Smooth muscle cell (in vitro differentiated cells): ENCODE results near the gene RNF181. TPM values are rescaled to one million over a fixed set of nuclear protein-coding genes. Genes with fewer than 3 reads are reported as not detected.

Source experiments
- DNase-seq: peaks from one replicate; lab custom pipeline; 2025; ENCODE audit not compliant: unreplicated experiment; lab: John Stamatoyannopoulos, UW
- H2AFZ ChIP-seq: fragments of 200-600 bp; sonication (generic); 2 replicates; pipeline ENCODE4 v1.6.0; 2016; ENCODE audit warnings: antibody characterized with exemption, low read depth, mild to moderate bottlenecking
- H3F3A ChIP-seq: fragments of 200-600 bp; sonication (generic); 2 replicates; pipeline ENCODE4 v1.6.0; 2017; ENCODE audit warnings: antibody characterized with exemption, low read depth
- H3K27ac ChIP-seq: fragments of 200-600 bp; sonication (generic); 2 replicates; pipeline ENCODE4 v1.5.1; 2016; ENCODE audit warnings: low read depth, mild to moderate bottlenecking
- H3K27me3 ChIP-seq: fragments of 200-600 bp; sonication (generic); 2 replicates; pipeline ENCODE4 v1.6.1; 2016; ENCODE audit warnings: low read depth, mild to moderate bottlenecking
- H3K36me3 ChIP-seq: fragments of 200-600 bp; sonication (generic); 2 replicates; pipeline ENCODE4 v1.5.1; 2016; ENCODE audit warnings: low read depth
- H3K4me1 ChIP-seq: fragments of 200-600 bp; sonication (generic); 2 replicates; pipeline ENCODE4 v1.5.1; 2016; ENCODE audit warnings: low read depth
- H3K4me2 ChIP-seq: fragments of 200-600 bp; sonication (generic); 2 replicates; pipeline ENCODE4 v1.6.0; 2016; ENCODE audit warnings: mild to moderate bottlenecking
- H3K4me3 ChIP-seq: fragments of 200-600 bp; sonication (generic); 2 replicates; pipeline ENCODE4 v1.5.1; 2016; ENCODE audit warnings: mild to moderate bottlenecking
- H3K79me2 ChIP-seq: fragments of 200-600 bp; sonication (generic); 2 replicates; pipeline ENCODE4 v1.6.0; 2016; ENCODE audit warnings: low read depth, mild to moderate bottlenecking
- H3K9ac ChIP-seq: fragments of 200-600 bp; sonication (generic); 2 replicates; pipeline ENCODE4 v1.6.0; 2016; ENCODE audit warnings: low read depth
- H3K9me3 ChIP-seq: fragments of 200-600 bp; sonication (generic); replicated peaks from 2 replicates; pipeline ENCODE4 v1.5.1; 2016; ENCODE audit warnings: low read depth
- H4K20me1 ChIP-seq: fragments of 200-600 bp; sonication (generic); 2 replicates; pipeline ENCODE4 v1.6.0; 2016; ENCODE audit warnings: low read depth
- CTCF ChIP-seq: fragments of 200-600 bp; sonication (generic); IDR thresholded peaks from 2 replicates; pipeline ENCODE4 v1.5.1; 2017; ENCODE audit warnings: borderline replicate concordance, mild to moderate bottlenecking, antibody characterized with exemption; ENCODE audit not compliant: insufficient read depth, poor library complexity, severe bottlenecking
- WGBS: methylation state at CpG from one replicate; pipeline ENCODE4 v1.1.7; 2016; ENCODE audit warnings: low lambda C conversion rate; 5-methylcytosine and 5-hydroxymethylcytosine counted together
- polyA plus RNA-seq: library from polyadenylated mRNA; unstranded; fragments of >200 nt; fragmentation: Nextera tagmentation; extraction: Ambion mirVana; gene quantifications from 2 replicates; pipeline ENCODE4 v1.2.1, GENCODE V29; 2016
- total RNA-seq: library from RNA; depleted of rRNA; stranded (reverse); fragments of >200 nt; gene quantifications from 2 replicates; pipeline ENCODE4 v1.2.3, GENCODE V29; 2014

Gene RNF181
- 167 and 195 TPM in 2 replicates for total RNA-seq
- 316 and 328 TPM in 2 replicates for polyA plus RNA-seq

- peak within 1 kb of the TSS; percentile 80 for H3K27ac ChIP-seq
- peak; percentile 68 for DNase-seq
- H3K4me2 ChIP-seq = peak within 1 kb of the TSS; percentile 86
- H3K36me3 ChIP-seq = no peaks in the 10 kb centered on the region
- peaks cover 9% of the 10 kb centered on the region for H3K4me1 ChIP-seq
- TF ChIP-seq CTCF = no peak
- peaks cover 15% of the 10 kb centered on the region for H4K20me1 ChIP-seq
- peak within 1 kb of the TSS; percentile 82 for H3K9ac ChIP-seq
- no peaks in the 10 kb centered on the region for H3K9me3 ChIP-seq
- H3K79me2 ChIP-seq = peaks cover 18% of the 10 kb centered on the region
- peak within 1 kb of the TSS; percentile 64 for H2AFZ ChIP-seq
- WGBS = under 1% methylated on average over 47 of the region's 47 CpGs
- no peaks in the 10 kb centered on the region for H3K27me3 ChIP-seq
- H3K4me3 ChIP-seq = peak within 1 kb of the TSS; percentile 66
- peaks cover 7% of the 10 kb centered on the region for H3F3A ChIP-seq
Observed at GRCh38 chr2:85595301-85596025, at the start of gene RNF181. Gene RNF181, plus strand, starts transcription at chr2:85595745. Its CDS starts 19 bp downstream, at chr2:85595764.

- Histone ChIP-seq H3K4me3 (no peak overlapping the region), H3K27me3 (no peaks in the 10 kb centered on the region), H3F3A (peaks cover 73% of the 10 kb centered on the region), H3K9me3 (no peaks in the 10 kb centered on the region), H3K9ac (no peak overlapping the region), H3K4me1 (peaks cover 15% of the 10 kb centered on the region), H3K4me2 (no peak overlapping the region), H4K20me1 (peaks cover 63% of the 10 kb centered on the region), H3K79me2 (peaks cover 25% of the 10 kb centered on the region), H3K36me3 (peaks cover 19% of the 10 kb centered on the region), H2AFZ (no peak overlapping the region), H3K27ac (peak overlapping the region; percentile 32)
- 87% methylated on average over 5 of the region's 5 CpGs for WGBS
- no peak for TF ChIP-seq CTCF
- no peak for DNase-seq
Observed at GRCh38 chr2:85545780-85546240, 49.7 kb upstream of the RNF181 start.

GRCh38 chr2:85547089-85547858 is 48.3 kb upstream of the RNF181 start:
- H3K27ac ChIP-seq = peak overlapping the region; percentile 21
- DNase-seq = no peak
- H3K9me3 ChIP-seq = no peaks in the 10 kb centered on the region
- WGBS = 85% methylated on average over 1 of the region's 1 CpG
- no peak for TF ChIP-seq CTCF
- H3K4me2 ChIP-seq = no peak overlapping the region
- peaks cover 60% of the 10 kb centered on the region for H3F3A ChIP-seq
- H3K79me2 ChIP-seq = peaks cover 10% of the 10 kb centered on the region
- H3K4me1 ChIP-seq = peaks cover under 1% of the 10 kb centered on the region
- no peak overlapping the region for H2AFZ ChIP-seq
- H3K9ac ChIP-seq = no peak overlapping the region
- no peaks in the 10 kb centered on the region for H3K27me3 ChIP-seq
- H4K20me1 ChIP-seq = peaks cover 49% of the 10 kb centered on the region
- peaks cover 10% of the 10 kb centered on the region for H3K36me3 ChIP-seq
- no peak overlapping the region for H3K4me3 ChIP-seq
